Measurements from ENCODE around the gene KCNN3. TPM values are rescaled to one million over a fixed set of nuclear protein-coding genes. Genes with fewer than 3 reads are reported as not detected.

The KCNN3 gene
- total and polyA plus RNA-seq, 2 of the 8 experiments (the other 6 are each of a cell fraction or from before 2014, with no cell fraction given): 2.8 to 3.7 TPM

DNA sequence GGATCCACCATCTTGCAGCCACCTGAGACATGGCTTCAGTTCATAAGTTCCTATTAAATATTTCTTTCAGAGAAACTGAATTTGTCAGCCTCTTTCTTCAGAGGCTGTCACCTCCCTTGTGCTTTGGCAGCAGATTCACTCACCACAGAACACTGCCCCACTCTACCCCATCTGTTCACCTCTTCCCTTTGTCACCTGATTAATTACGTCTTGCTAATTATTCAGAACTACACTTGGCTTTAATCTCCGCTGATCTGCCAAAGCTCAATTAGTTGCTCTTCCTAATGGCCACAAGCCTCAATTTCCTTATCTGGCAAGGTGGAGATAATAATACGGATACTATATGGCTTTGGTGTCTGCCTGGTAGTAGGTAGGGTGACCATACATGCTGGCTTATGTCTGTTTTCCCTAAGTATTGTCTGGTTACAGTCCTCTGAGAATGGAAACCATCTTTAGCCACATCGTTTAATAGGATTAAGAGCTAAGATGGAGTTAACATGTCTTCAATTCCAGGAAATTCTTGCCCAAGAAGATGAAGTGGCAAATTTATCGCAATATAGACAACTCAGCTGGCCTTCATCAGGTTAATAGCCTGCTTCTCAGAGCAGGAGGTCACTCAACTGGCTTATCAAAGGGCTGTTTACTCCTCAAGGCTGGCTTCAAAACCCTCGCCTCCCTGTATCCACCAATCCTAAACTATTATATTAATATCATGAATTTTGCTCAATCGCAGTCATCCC lies 203.9 kb downstream of the KCNN3 start:
- Histone ChIP-seq H2BK5ac (ENCODE audit: low read depth, low read length) (no peak overlapping the region), H2BK12ac (ENCODE audit: low read depth, low read length) (no peak overlapping the region), H3K14ac (ENCODE audit: insufficient read length) (no peak overlapping the region), H3K9ac (replicated peaks in 1 of 4; ENCODE audit: extremely low read depth in 1 of 4, low read depth in 3 of 4, low read length in 3 of 4) (no peak overlapping the region), H3K56ac (replicated peaks; ENCODE audit: insufficient read length, low read depth, low read length) (no peak overlapping the region), H4K20me1 (replicated peaks in 1 of 2; ENCODE audit: control insufficient read depth in 1 of 2, insufficient read depth in 2 of 2, low read length in 2 of 2) (no peaks in the 10 kb centered on the region), H4K8ac (ENCODE audit: extremely low read depth, insufficient read depth, low read length) (no peak overlapping the region), H3K79me1 (ENCODE audit: low read depth, low read length) (no peaks in the 10 kb centered on the region), H2BK120ac (replicated peaks; ENCODE audit: low read depth, low read length) (no peak overlapping the region), H3K23me2 (ENCODE audit: low read depth, low read length) (no peaks in the 10 kb centered on the region), H2BK15ac (ENCODE audit: low read length) (no peak overlapping the region), H3K4me1 (replicated peaks in 1 of 4; ENCODE audit: control insufficient read depth in 3 of 4, insufficient read depth in 4 of 4, low read length in 3 of 4) (peaks cover 0 to under 1% (median 0%) of the 10 kb centered on the region in 4 experiments; a peak in 1 of 7 replicates), H2AK5ac (ENCODE audit: low read depth, low read length) (no peak overlapping the region), H3K27ac (ENCODE audit: low read depth, low read length) (no peak overlapping the region), H3K79me2 (ENCODE audit: control insufficient read depth in 1 of 2, insufficient read depth in 2 of 2, low read length in 2 of 2) (no peaks in the 10 kb centered on the region), H3K23ac (ENCODE audit: insufficient read length) (no peak overlapping the region), H3K4ac (replicated peaks; ENCODE audit: insufficient read length, low read depth, low read length) (no peak overlapping the region), H4K5ac (ENCODE audit: insufficient read length, low read depth, low read length) (no peak overlapping the region), H2AFZ (ENCODE audit: low read length) (no peak overlapping the region), H3K4me2 (ENCODE audit: insufficient read depth in 1 of 2, low read depth in 2 of 2, low read length in 2 of 2) (no peak overlapping the region), H3K18ac (ENCODE audit: extremely low read depth, low read length) (no peak overlapping the region), H2BK20ac (ENCODE audit: low read length) (no peak overlapping the region), H3K9me3 (ENCODE audit: insufficient read depth in 2 of 2, low read depth in 1 of 2, low read length in 1 of 2) (peaks cover 0 to 4% of the 10 kb centered on the region in 2 experiments; a peak in 1 of 4 replicates), H3K36me3 (ENCODE audit: control insufficient read depth in 2 of 4, insufficient read depth in 4 of 4, low read length in 3 of 4) (no peaks in the 10 kb centered on the region), H4K91ac (replicated peaks; ENCODE audit: insufficient read length, low read length) (no peak overlapping the region), H3K27me3 (replicated peaks in 1 of 4; ENCODE audit: control insufficient read depth in 3 of 4, extremely low read depth in 1 of 4, insufficient read depth in 3 of 4, low read length in 3 of 4) (no peaks in the 10 kb centered on the region), H3K4me3 (ENCODE audit: extremely low read depth in 1 of 4, insufficient read depth in 2 of 4, low read depth in 3 of 4, low read length in 4 of 4) (no peak overlapping the region)
- ChIA-PET CTCF (ENCODE audit: partially characterized antibody) (interaction anchor here (1.0 to 1.6 kb wide), 10 partner anchors 16 to 212 kb away, joined by 3 to 6 read pairs (median 4); no protein-coding TSS in a partner anchor), POLR2A (ENCODE audit: partially characterized antibody) (no interaction called here)
- FAIRE-seq (no peak), DNase-seq (ENCODE audit: low read depth in 1 of 2, low spot score in 2 of 2) (no peak)
- 76% methylated on average over 7 of the region's 7 CpGs; no CpG with 5 or more reads in 1 of the 2 experiments for WGBS, 2 experiments (ENCODE audit: extremely low coverage in 1 of 2, insufficient coverage in 1 of 2, insufficient read length in 1 of 2, insufficient replicate concordance in 2 of 2, low coverage in 1 of 2, low lambda C conversion rate in 2 of 2, missing lambda C conversion rate in 1 of 2)
- TF ChIP-seq SIX5 (IDR thresholded peaks at IDR 0.05; ENCODE audit: low read depth, low read length): no peak
- no peak for TF ChIP-seq RAD21 (IDR thresholded peaks at IDR 0.05 in 1 of 2, conservative IDR thresholded peaks at IDR 0.05 in 1 of 2; ENCODE audit: low read depth in 2 of 2, low read length in 2 of 2)
- TF ChIP-seq NRF1 (IDR thresholded peaks at IDR 0.05; ENCODE audit: low read depth, low read length): no peak
- no peak for TF ChIP-seq RFX5 (IDR thresholded peaks at IDR 0.05; ENCODE audit: borderline replicate concordance, low read depth, low read length)
- TF ChIP-seq YY1 (IDR thresholded peaks at IDR 0.05; ENCODE audit: low read depth, low read length): no peak
- TF ChIP-seq SIRT6 (IDR thresholded peaks at IDR 0.05; ENCODE audit: low read length): no peak
- TF ChIP-seq RXRA (IDR thresholded peaks at IDR 0.05; ENCODE audit: insufficient read depth, low read depth, low read length): no peak
- no peak for TF ChIP-seq CEBPB (IDR thresholded peaks at IDR 0.05; ENCODE audit: low read depth, low read length)
- TF ChIP-seq, protein P1, sequence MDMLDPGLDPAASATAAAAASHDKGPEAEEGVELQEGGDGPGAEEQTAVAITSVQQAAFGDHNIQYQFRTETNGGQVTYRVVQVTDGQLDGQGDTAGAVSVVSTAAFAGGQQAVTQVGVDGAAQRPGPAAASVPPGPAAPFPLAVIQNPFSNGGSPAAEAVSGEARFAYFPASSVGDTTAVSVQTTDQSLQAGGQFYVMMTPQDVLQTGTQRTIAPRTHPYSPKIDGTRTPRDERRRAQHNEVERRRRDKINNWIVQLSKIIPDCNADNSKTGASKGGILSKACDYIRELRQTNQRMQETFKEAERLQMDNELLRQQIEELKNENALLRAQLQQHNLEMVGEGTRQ (IDR thresholded peaks at IDR 0.05; ENCODE audit: low read length): no peak
- TF ChIP-seq GTF2F1 (IDR thresholded peaks at IDR 0.05; ENCODE audit: borderline replicate concordance, low read depth, low read length): no peak
- no peak for TF ChIP-seq FOSL1 (IDR thresholded peaks at IDR 0.05; ENCODE audit: insufficient read depth, low read depth, low read length)
- no peak for TF ChIP-seq CTBP2 (IDR thresholded peaks at IDR 0.05; ENCODE audit: borderline replicate concordance, insufficient read depth, insufficient read length, low read length)
